ENCODE measurements around the gene RTN4.
"Not testable (repeated sequence)": the region's sequence is repeated elsewhere in the genome, so short reads cannot be mapped to it uniquely, and the experiment has no call there.

RTN4 gene

DNA sequence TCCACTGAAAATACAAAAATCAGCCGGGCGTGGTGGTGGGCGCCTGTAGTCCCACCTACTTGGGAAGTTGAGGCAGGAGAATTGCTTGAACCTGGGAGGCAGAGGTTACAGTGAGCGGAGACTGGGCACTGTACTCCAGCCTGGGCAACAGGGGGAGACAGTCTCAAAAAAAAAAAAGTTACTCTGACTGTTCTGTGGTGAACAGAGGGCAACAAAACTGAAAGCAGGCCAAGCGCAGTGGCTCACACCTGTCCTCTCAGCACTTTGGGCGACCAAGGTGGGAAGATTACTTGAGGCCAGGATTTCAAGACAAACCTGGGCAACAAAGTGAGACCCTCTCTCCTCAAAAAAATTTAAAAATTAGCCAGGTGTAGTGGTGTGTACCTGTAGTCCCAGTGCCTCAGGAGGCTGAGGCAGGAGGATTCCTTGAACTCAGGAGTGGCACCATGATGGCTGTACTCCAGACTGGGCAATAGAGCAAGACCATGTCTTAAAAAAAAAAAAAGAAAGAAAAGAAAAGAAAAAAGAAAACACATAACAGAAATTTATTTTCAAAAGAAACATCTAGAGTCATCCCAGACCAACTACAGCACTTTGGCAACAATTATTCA is 13.6 kb upstream of the RTN4 start:
- no peak for DNase-seq (ENCODE audit: low spot score)

DNA sequence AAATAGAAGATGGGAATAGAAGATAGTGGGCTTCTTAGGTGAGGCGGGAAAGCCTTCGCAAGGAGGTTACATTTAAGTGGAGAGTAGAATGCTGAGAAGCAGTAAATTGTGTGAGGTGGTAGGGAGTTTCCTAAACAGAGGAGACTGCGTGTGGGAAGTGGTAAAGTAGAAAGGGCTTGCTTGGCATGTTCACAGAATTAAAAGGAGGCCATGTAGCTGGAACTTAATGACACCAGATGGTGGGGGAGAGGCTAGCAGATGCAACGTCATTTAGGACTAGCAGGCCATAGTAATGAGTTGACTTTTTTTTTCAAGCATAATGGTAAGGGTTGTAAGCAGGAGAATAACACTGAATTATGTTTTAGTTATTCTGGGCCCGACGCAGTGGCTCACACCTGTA is 13.0 kb upstream of the RTN4 start:
- DNase-seq (ENCODE audit: low spot score): no peak

DNA sequence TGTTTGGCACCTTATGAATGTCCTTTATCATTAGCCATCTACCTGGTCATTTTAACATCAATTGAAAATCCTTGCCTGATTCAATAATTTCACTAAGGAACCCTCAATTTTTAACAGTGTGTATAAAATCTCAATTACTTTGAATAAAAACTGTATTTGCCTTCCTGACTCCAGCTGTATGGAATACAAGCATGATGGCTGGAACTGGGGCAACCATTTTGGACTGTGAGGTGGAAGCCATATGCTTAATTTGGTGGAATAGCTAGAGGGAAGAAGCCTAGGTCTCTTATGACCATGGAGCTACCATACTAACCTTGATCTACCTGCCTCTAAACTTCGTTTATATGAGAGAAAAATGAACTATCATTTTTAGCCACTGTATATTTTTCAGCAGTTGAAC is 12.5 kb upstream of the RTN4 start:
- no peak for DNase-seq (ENCODE audit: low spot score)

DNA sequence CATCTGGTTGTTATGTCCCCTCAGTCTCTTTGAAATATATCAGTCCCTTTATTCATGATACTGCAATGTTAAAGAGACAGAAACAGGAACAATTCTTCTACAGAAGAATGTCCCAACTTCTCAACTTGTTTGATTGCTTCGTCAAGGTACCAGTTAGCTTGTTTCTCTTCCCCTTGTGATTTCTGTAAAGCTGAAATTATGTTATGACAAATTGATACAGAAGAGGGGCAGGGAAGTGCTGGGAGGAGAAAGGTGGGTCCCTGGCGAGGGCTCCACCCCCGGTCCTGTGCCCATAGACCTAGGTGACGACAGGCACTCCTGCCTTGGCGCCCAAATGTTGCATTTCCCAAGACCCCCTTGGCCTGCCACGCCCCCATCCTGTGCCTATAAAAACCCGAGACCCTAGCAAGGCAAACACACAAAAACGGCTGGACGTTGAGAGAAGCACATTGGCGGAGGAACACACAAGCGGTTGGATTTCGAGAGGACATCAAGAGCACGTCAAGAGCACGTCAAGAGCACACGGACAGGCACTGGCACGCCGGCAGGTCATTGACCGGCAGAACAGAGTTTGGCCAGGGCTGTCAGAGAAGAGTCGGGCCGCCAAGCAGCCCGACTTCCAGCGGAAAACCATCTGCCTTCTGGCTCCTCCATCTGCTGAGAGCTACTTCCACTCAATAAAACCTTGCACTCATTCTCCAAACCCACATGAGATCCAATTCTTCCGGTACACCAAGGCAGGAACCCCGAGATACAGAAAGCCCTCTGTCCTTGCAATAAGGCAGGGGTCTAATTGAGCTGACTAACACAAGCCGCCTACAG is 11.5 kb upstream of the RTN4 start:
- no peak for DNase-seq (ENCODE audit: low spot score)

DNA sequence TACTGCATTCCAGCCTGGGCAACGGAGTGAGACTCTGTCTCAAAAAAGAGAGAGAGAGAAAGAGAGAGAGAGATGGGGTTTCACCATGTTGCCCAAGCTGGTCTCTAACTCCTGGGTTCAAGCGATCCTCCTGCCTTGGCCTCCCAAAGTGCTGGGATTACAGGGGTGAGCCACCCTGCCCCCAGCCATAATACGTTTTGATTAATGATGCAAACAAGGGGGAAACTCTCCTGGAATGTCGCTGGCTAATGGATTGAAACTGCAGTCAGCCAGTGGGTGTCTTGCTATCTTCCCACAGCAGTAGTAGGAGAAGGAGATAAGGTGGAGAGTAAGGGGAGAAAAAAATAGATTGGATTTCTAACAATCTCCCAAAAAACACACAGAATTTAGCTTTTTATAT is 9.5 kb upstream of the RTN4 start:
- DNase-seq (ENCODE audit: low spot score): no peak

DNA sequence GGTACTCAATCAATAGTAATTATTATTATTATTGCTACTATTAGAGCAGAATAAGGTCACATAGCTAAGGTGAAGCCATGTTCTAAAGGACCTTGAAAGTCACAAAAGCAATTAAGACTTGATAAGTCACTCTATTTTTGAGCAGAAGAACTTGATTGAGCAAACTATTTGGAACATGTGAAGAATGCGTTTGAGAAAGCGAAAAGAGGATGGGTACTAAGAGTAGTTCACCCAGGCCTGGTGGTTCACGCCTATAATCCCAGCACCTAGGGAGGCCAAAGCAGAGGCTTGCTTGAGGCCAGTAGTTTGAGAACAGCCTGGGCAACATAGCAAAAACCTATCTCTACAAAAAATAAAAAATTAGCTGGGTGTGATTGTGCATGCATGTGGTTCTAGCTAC is 7.2 kb upstream of the RTN4 start:
- no peak for DNase-seq (ENCODE audit: low spot score)

DNA sequence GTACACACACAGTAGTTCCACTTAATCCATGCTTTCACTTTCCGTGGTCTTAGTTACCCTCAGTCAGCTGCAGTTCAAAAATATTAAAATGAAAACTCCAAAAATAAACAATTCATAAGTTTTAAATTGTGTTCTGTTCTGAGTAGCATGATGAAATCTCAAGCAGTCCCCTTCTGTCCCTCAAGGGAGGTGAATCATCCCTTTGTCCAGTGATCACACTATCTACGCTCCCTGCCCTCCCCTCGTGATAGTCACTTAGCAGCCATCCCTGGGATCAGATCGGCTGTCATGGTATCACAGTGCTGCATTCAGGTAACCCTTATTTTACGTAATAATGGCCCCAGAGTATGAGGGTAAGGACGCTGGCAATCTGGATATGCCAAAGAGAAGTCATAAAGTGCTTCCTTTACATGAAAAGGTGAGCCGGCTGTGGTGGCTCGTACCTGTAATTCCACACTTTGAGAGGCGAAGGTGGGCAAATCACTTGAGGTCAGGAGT is 5.8 kb upstream of the RTN4 start:
- DNase-seq (ENCODE audit: low spot score): no peak

DNA sequence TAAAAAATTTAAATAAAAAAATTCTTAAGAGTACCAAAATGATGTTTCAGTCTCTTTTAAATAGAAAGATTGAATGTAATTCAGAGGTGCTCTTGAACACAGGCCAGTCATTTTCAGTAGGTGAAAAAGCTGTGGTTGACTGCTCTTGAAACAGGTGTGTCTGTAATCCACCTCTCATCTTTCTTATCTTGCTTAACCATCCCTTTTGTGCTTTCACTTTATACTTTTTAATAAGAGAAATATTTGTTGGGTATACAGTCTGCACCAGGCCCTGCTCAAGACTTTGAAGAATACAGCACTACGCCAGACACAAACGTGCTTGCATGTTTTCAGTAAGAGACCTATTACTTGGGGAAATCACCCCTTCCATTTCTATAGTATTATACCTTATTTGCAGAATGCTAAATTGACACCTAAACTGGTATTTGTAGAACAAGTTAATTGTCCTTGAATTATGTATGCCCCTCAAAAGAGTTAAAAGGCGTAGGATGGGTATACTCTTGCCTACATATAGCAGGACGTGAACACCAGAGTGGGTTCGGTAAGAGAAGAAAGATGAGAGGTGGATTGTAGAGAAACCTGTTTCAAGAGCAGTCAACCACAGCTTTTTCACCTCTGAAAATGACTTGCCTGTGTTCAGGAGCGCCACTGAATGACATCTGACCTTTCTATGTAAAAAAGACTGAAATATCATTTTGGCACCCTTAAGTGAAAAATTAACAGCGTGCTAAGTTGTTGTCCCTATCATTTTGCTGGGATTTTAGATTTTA is 4.0 kb upstream of the RTN4 start:
- no peak for DNase-seq (ENCODE audit: low spot score)

DNA sequence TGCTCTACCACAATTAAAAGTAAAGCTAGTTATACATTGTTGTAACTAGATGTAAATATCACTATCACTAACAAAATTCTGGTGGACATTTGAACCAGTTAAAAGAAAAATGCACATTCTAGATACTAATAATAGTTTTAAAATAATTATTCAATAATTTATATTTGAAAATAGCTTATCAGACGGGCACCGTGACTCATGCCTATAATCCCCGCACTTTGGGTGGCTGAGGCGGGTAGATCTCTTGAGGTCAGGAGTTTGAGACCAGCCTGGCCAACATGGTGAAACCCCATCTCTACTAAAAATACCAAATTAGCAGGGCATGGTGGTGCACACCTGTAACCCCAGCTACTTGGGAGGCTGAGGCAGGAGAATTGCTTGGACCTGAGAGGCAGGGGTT is 3.0 kb upstream of the RTN4 start:
- DNase-seq (ENCODE audit: low spot score): not testable (repeated sequence)

DNA sequence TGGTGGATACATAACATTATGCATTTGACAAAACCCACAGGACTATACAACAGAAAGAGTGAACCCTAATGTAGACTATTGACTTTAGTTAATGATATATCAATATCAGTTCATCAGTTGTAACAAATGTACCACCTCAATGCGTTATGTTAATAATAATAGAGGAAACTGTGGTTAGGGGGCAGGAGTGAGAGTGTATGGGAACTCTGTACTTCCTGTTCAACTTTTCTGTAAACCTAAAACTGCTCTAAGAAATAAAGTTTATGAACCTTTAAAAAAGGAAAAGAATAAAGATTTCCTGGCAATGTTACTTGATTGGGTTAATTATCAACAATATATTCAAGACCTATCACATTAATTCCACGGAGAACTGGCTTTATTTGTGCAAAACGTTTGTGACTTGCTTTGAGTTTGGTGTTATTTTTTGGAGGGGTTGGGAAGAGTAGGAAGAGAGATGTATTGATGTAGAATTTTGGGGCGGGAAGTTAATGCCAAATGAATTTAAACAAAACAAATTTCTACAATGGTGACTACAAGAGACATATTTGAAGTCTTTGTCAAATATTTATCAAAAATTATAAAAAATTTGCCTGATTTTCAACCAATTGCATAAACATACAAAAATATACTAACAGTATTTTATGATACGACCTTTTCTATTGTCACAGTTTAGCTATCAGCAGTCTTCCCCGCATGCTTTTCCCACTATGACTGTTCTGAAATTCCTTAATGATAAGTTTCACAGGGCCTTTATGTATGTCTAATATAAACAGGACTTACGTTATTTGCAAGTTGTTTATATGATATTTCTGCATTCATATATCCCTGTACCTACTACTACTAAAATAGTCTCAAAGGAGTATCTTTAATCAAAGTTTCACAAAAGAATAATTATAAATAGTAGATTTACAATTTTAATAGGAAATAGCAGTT is 2.1 kb upstream of the RTN4 start:
- no peak for DNase-seq (ENCODE audit: low spot score)

DNA sequence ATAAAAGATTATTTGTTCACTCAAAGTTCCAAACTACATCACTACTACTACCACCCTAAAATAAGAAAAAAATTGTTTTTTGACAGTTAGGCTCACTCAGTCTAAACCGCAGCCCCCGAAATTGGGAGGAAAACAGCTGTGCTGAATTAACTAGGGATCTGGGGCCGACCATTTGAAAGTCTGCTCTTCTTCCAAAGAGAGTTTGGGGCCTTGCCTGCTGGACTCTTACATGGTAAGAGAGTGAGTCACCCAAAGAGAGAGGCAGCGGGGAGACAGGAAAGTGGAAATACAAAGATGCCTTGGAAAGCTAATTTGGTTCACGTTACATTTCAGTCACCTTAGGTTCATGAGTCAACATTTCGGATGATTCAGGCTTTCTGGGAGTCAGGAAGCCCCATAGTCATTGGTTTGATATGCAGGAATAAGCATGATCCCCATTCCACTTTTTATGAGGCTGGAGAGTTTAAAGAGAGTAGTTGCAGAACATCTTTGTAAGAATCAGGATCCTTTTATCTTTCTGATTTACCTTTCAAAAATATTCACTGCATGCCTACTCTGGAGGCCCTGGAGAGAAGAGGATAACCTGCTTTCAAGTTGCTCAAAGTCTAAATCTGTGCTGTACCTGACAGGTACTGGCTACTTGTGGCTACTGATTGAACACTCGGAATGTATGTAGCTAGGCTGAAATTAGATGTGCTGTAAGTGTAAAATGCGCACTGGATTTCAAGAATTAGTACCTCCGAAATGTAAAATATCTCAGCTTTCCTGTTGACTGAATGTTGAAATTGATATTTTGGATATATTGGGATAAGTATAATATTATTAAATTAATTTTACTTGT is 995 bp upstream of the RTN4 start:
- peak; percentile 58 for DNase-seq (ENCODE audit: low spot score)

DNA sequence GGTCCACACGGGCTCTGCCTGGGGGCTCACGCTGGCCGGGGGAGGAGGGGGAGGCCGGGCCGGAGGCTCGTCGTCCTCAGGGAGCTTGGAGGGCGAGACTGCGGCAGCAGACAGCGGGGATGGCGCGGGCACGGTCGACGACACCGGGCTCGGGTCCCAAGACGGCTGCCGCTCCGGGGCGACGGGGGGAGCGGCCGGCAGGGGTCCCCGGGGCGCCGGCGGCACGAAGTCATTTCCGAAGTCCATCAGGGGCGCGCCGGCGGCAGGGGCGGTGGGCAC is 491 bp downstream of the RTN4 start:
- no peak for DNase-seq (ENCODE audit: low spot score)

DNA sequence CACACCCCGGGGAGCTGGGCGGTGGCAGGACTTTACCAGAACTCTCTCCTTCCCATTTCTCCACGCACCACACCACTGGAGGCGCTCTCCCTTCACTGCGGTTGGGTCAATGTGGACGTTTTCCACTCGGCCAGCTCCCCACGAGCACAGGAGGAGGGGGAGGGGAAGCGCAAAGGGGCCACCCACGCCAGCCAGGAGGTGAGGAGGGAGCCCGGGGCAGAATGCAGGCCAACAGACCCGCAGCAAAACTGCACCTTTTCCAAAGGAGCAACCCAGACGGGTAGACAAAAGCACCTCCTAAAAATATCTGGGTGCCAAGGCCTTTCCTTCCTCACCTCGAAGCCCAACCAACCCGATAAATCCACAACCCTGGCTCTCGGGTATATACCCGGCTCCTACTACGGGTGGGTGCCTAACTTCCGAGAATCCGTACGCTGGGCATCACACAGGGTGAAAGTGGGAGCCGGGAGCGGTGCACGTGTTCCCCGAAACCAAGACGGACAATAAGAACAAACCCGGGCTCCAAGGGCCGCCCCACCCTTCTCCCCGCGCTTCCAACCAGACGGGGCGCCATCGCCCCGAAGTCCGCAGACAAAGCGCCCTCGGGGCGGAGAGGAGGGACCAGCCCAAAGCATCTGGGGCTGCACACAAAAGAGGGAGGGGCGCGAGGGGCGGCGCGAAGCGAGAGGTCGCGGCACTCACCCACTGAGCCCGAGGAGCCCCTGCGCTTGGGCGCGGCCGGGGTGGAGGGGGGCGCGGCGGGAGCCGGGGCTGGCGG is 1.0 kb downstream of the RTN4 start:
- peak; percentile 75 for DNase-seq (ENCODE audit: low spot score)

DNA sequence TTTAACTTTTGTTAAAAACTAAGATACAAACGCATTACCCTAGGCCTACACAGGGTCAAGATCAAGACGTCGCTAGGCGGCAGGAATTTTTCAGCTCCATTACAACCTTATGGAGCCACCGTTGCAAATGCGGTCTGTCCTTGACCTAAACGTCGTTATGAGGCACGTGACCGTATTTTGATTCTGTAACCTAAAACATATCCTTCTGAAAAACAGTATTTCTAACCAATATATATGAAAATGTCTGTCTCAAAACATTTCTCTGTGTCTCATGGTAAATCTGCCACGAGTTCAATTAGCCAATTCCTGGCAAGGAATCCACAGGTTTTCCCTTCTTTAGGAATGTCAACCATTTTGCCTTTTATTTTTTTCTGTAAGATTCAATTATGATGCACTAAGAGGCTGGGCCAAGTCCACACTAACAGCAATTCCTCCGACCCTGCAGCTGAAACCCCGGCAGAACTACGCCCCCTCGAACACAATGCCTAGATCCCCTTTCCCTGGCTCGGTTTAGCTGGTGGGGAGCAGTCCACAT is 1.7 kb downstream of the RTN4 start:
- peak; percentile 46 for DNase-seq (ENCODE audit: low spot score)

DNA sequence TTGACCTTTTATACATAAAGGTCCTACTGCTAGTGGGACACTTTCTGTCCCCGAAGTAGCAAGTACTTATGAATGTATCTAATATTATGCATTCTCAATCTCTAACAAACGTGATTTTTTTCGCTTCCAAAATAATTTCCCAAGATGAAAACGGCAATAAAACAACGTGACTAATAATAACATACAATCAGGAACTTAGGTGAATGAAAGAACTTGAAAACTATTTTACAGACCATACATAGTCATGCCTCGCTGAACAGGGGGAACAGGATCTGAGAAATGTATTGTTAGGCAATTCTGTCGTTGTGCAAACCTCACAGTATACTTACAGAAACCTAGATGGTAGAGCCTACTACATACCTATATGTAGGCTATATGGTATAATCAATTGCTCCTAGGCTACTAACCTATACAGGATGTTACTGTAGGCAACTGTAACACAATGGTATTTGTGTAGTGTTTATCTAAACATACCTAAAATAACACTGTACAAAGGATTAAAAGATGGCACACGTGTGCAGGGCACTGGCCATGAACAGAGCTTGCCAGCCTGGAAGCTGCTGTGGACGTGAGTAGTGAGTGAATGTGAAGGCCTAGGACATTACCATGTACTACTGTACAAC is 2.5 kb downstream of the RTN4 start:
- DNase-seq (ENCODE audit: low spot score): peak; percentile 18

DNA sequence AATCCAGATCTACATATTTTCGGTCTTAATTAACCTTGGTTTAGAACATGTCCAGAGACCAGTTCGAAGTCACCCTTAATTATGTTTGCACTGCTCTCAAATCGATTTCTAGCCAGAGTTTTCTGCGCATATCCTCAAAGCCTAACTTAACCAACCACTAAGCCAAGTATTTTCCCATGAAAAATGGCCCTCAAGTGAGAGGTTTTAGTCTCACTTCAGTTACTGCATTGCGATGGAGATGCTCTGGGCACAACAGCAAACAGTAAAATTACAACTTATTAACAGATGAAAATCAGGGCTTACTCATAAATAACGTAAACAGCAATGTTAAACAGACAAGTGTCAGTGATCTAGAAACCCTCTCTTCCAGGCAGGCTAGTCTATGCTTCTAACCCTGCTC is 4.5 kb downstream of the RTN4 start:
- no peak for DNase-seq (ENCODE audit: low spot score)

DNA sequence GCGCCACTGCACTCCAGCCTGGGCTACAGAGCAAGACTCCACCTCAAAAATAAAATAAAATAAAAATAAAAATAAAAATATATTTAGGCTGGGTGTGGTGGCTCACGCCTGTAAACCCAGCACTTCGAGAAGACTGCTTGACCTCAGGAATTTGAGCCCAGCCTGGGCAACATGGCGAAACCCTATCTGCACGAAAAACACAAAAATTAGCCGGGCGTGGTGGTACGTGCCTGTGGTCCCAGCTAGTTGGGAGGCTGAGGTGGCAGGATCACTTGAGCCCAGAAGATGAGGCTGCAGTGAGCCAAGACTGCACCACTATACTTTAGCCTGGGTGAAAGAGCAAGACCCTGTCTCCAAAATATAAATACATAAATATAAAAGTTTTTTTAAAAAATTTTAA is 6.4 kb downstream of the RTN4 start:
- DNase-seq (ENCODE audit: low spot score): no peak

DNA sequence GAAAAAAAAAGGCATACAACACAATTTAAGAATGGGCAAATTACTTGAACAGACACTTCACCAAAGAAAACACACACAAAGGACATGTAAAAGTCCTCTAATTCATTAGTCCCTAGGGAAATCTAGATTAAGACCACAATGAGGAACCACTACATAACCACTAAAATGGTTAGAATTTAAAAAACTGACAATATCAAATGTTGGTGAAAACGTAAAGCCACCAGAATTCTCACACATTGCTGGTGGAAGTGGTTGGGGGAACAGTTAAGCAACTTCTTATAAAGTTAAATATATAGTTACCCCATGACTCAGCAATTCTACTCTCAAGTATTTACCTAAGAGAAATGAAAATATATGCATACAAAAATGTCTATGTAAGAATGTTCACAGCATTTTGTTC is 11.8 kb downstream of the RTN4 start:
- DNase-seq (ENCODE audit: low spot score): peak; percentile 29

DNA sequence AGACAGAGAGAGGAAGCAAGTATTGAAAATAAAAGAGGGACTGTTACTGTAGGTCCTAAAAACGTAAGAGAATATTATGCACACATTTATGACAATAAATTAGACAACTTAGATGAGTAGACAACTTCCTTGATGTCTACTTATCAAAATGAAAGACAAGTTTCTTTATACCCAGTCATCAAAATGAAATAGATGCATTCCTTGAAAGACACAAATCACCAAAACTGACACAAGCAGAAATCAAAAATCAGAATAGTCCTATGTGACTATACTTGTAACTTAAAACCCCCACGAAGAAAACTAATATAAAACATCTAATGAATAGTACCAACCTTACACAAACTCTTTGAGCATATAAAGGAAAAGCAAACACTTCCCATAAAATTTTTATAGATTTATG is 14.5 kb downstream of the RTN4 start:
- no peak for DNase-seq (ENCODE audit: low spot score)

DNA sequence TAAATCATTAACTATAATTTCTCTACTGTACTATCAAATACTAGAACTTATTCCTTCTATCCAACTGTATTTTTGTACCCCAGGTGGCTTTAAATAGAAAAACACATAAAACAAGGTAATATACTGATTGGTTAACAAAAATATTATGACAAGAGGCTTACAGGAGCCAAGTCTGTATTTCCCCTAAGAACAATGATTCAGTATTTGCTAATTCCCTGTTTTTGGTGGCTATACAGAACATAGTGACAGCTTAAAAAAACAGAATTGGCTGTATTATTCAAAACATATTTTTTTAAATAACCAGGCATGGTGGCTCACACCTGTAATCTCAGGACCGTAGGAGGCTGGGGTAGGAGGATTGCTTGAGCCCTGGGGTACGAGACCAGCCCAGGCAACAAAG is 16.3 kb downstream of the RTN4 start:
- no peak for DNase-seq (ENCODE audit: low spot score)

Data from hematopoietic multipotent progenitor cell treated with erythropoietin and hydrocortisone succinate and interleukin-3 and kit ligand, for 15 days (in vitro differentiated cells).